Measurements from ENCODE around the gene GABARAPL2.
A peak's percentile ranks its signal among the peaks of the same experiment; 100 is the strongest.

The GABARAPL2 gene

GRCh38 chr16:75593308-75593707 lies 27.1 kb downstream of the GABARAPL2 start:
- DNase-seq, result no peak

- DNase-seq, result no peak
Measured at GRCh38 chr16:75593825-75594820, 27.9 kb downstream of the GABARAPL2 start.

- DNase-seq, result no peak
Measured at GRCh38 chr16:75599452-75600277, 33.5 kb downstream of the GABARAPL2 start.

DNA sequence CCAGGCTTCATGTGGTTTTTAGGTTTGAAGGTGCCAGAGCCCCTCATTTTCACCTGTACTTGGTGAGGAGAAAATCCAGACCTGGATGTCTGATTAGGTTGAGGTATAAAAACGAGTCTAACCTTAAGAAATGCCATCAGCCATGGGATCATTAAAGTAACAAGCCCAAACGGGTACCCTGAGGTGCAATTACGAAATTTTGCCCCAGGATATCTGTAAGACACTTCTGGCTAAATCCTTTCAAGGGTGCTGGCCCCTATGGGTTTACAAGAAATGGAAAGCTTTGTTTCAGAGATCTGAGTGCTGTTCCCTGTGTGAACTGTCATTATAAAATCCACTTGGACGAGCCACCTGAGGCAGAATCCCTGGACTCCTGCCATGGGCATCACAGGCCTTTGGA lies 37.1 kb downstream of the GABARAPL2 start:
- DNase-seq, result no peak

- no peak for DNase-seq
Measured at GRCh38 chr16:75606507-75606906, 40.3 kb downstream of the GABARAPL2 start.

DNA sequence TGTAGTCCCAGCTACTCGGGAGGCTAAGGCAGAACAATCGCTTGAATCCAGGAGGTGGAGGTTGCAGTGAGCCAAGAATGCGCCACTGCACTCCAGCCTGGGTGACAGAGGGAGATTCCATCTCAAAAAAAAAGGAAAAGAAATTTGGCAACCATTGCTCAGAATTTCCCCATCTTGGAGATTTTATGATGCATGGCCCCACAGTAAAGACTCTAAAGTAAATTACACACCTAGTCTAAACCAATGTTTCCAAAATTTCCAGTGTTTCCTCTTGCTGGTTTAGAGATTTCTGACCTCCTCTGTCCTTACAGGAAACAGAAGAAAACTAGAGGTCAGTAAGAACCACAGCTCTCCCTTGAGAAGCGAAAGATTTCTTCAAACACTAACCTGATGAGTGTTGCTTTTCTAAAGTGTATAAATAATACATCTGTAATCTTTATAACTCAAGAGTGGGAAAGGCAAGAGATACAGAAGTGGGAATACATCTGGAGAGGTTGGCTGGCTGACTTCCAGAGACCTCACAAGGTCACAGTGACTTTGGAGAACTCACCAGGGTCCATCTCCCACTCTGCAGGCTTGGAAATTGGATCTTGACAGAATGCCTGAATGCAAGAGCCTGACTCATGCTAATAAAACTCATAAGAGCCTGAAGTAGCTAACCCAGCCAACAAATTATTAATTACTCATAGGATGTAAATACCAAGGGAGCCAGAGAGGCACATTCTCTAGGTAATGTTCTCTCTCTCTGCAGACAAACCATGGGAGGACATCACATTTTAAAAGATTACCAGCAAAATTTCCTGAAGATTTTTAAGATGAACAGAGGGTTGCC lies 48.1 kb downstream of the GABARAPL2 start:
- DNase-seq, result no peak

DNA sequence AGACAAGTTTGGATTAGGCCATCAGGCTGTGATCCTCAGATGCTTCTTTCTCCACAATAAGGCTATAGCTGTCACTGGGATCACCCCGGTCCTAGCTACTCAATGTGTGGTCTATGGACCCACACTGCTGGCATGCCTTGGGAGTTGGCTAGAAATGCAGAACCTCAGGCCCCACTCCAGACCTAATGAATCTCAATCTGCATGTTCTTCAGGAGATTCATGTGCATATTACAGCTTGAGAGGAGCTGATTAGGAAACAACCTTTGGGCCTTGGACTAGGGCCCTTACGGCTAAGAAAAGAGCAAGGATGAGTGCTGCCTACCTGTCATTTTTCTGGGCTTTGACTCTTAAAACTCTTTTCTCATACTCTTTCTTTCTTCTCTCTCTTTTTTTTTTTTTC lies 49.4 kb downstream of the GABARAPL2 start:
- no peak for DNase-seq

DNA sequence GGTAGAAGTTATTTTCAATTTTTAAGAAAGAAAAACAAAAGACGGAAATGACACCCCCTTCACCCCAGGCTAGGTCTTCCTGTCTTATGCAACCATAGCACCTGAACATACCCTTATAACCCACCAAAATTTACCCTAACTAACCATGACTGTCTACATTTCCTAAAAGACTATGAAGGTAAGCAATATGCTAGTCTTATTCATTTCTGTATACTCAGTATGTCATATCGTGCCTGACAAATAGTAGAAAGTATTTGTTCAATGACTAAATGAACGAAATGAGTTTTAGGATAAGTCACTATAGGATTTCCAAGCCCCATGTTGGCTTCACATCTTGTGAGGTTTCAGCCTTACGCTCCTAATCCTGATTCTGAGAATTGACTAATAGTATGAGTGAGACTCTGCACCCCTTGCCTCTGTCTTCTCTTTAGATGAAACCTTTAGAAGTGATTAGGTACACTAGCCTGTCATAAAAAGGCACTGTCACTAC lies 50.4 kb downstream of the GABARAPL2 start:
- no peak for DNase-seq

- no peak for DNase-seq
Measured at GRCh38 chr16:75617121-75617520, 50.9 kb downstream of the GABARAPL2 start.

DNA sequence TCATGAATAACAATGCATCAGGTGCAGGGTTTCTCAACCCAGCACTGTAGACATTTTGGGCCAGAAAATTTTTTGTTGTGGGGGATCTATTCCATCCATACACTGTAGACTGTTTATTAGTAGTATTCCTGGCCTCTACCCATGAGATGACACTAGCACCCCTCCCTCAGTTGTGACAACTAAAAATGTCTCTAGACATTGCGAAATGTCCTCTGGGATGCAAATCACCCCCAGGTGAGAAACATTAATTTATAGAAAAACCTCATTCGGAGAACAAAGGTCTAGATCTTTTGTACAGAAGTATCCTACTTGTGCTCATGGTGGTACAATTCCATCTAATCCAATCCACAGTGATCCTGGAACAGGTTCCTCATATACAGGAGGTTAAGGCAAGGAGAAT lies 52.6 kb downstream of the GABARAPL2 start:
- no peak for DNase-seq

DNA sequence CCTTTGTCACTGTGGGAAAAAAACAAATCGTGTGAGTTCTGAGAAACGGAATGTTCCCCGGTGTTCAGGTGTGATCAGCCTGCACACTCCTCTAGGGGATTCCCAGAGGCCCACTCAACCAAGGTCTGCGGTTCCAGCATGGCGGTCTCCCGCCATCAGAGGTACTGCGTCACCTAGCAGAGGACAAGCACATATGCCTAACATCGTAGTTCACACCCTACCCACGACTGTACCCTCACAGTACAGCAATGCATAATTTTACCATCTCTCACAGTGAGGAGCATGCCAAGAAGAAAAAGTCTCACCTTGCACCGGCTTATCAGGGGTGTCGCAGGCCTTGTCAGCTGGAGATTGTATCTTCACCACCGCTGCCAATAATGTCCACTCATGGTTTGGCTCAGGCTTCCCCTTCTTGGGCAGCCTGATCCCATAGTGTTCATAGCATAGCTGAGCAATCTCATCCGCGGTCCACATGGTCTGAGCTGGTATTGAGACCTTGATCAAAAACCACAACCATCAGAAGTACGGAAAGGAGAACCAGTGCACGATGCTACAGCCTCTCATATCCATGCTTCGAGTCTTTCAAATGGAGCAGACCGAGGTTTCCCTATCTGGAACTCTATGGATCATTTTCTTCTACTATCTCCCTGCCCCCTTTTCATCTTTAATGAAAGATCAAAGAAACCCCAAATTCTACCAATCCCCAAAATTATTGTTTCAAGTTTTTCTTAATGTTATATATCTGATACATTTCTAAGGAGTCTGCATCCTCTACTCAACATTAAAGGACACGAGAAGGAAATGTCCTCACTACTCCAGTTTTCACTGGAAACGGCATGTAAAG lies 54.4 kb downstream of the GABARAPL2 start:
- DNase-seq, result peak; percentile 73

GRCh38 chr16:75621170-75621477 lies 54.9 kb downstream of the GABARAPL2 start:
- DNase-seq, result no peak

GRCh38 chr16:75622761-75623605 lies 56.8 kb downstream of the GABARAPL2 start, which contains the start of gene ADAT1:
TSS of gene ADAT1 (minus strand) at chr16:75623281. CDS start at chr16:75620799, 2,482 bp downstream.
- DNase-seq, result peak; percentile 96

DNA sequence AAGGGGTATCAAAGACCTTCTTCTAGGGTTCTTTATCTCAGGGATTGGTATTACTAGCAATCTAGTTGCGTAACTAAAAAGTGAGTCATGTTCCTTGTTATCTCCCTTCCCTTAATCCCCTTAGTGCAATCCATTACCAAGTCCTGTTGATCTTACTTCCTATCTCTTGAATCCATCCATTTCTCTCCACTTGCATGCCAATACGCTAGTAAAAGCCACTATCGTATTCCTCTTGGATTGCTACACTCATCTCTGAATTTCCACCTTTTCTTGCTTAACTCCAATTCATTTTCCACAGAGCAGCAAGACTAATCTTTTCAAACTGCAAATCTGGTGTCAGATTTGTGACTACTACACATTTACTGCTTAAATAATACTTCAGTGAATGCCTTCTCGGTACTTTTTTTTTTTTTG lies 58.7 kb downstream of the GABARAPL2 start:
- DNase-seq, result no peak

GRCh38 chr16:75626806-75627205 lies 60.6 kb downstream of the GABARAPL2 start:
- DNase-seq, result no peak

Data from activated CD8-positive, alpha-beta memory T cell treated with anti-CD3 and anti-CD28 coated beads for 24 hours (primary cell).